Right lobe of liver (tissue), 4 donors: Measurements from ENCODE around the gene CCR8.

Source experiments
- CTCF ChIP-seq, 4 donors: fragments of 200-600 bp in 3 of 4; fragments of 450-650 bp in 1 of 4; IDR thresholded peaks; one replicate each; pipeline versions ENCODE4 v1.5.1 to v1.8.0; 2016 to 2022; ENCODE audit warnings: antibody characterized with exemption in 4 of 4, mild to moderate bottlenecking in 2 of 4
- POLR2A ChIP-seq: fragments of 450-650 bp; IDR thresholded peaks from one replicate; pipeline ENCODE4 v1.6.1; 2017; ENCODE audit warnings: antibody characterized with exemption, mild to moderate bottlenecking
- donor health status: DM: no; HTN: no; CAD: no.
- donor health status: DM: no; HTN: no; CAD: no.
- donor health status: DM: no; HTN: yes; CAD: no.

GRCh38 chr3:39288300-39288808 is 41.2 kb upstream of the CCR8 start:
- peak; percentile 90 to 94 (median 92) for TF ChIP-seq CTCF (IDR thresholded peaks at IDR 0.05)
- TF ChIP-seq POLR2A, result no peak
